HG03066 (cell line): Measurements from ENCODE around the gene CFAP99.

Experiments used
- ATAC-seq: cut with Tn5 transposase; IDR thresholded peaks from one replicate; pipeline ENCODE4 v1.9.1; 2021; ENCODE audit warnings: low read depth; ENCODE audit not compliant: unreplicated experiment

The CFAP99 gene

DNA sequence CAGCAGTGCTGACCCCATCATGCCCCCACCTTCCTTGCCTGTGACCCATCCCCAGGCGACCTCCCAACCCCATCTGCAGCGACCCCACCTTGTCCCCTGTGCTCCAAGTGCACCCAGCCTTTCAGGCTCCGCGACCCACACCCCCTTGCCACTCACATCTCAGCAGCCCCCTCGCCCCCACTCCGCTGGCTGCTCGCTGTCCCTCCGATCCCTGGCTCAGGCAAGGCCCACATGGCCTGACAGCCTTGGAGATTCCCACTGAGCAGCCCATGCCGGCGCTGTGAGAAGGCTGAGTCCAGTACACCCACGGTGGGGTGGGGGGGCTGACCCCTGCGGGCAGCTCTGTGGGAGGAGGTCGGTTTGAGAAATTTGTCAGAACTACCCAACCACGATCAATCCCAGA, 9.4 kb upstream of the CFAP99 start:
- ATAC-seq: no peak

DNA sequence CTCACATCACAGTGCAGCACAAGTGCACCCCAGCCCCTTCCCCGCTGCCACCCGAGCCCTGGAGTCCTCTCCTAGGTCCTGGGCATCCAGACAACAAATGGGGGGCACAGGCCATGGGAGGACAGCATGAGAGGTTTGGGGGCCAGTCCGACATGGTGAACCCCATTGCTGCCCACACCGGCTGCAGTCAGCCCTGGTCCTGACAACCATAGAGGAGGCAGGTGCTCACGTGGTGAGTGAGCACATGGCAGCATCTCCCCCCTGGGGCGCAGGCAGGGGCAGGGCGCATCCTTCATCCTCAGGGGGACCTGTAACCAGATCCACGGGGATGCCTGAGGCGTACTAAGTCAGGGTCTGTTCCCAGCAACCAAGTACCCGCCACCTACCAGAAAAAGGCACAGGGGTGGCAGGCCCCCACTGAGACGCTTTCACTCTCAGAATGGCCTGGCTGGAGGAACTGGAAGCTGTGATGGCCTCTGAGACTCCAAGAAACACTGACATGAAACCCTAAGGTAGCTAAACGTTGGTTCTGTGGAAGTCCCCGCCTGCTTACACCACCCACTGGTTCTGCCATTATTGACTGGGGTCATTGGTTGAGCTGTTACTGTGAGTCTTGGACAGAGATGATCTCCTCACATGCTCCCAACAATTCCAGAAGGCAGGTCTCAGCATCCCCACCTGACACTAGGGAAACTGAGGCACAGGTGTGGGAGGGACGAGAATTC, 6.8 kb upstream of the CFAP99 start:
- no peak for ATAC-seq

DNA sequence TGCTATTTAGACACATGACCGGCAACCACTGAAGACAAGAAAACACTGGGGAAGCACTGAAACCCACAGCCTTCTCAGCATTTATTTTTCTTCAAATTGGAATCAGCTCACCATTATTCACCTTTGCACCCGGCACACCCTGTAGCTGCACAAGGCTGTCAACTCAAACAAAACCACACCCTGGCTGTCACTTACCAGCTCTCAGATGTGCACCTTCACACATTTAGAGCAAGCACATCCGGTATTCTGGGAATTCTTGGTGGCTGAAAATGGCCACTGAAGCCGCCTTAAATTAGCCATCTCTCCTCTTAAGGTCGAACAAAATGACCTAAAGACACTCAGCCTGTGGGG, 6.2 kb upstream of the CFAP99 start:
- peak; percentile 38 for ATAC-seq

DNA sequence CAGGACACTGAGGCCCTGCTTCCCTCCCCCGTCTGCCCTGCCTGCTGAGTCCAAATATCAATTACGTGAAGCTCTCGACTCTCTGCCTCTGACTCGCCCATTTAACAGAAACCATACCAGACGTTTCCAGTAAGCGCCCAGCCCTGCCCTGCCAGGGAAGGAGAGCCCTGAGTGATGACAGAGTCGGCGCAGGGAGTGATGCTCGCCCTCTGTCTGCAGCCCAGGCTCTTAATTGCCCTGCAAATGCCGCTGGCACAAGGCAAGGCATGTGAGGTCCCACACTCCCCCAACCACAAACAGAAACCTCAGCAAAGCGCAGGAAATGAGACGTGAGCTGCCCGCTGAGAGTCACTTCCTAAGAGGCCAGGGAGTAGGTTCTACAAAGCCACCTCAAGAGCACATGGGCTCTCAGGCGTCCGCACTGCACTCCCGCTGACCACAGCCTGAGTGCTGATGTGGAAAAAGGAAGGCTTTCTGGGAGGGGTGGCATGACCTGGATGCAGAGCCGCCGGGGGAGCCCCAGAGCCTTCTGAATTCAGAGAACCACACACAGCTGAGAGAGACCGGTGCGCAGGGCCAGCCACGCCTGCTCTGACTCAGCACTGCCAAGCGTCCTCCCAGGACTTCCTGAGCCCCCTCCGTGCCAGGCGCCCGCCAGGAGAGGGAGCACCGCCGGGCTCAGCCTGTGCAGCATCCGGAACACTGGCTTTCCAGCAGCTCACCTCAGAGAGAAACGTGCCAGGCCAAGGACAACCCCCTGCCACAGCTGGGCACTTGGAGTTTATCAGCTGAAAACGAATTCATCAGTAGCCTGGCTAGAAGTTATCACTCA, 5.7 kb upstream of the CFAP99 start:
- peak; percentile 59 for ATAC-seq

DNA sequence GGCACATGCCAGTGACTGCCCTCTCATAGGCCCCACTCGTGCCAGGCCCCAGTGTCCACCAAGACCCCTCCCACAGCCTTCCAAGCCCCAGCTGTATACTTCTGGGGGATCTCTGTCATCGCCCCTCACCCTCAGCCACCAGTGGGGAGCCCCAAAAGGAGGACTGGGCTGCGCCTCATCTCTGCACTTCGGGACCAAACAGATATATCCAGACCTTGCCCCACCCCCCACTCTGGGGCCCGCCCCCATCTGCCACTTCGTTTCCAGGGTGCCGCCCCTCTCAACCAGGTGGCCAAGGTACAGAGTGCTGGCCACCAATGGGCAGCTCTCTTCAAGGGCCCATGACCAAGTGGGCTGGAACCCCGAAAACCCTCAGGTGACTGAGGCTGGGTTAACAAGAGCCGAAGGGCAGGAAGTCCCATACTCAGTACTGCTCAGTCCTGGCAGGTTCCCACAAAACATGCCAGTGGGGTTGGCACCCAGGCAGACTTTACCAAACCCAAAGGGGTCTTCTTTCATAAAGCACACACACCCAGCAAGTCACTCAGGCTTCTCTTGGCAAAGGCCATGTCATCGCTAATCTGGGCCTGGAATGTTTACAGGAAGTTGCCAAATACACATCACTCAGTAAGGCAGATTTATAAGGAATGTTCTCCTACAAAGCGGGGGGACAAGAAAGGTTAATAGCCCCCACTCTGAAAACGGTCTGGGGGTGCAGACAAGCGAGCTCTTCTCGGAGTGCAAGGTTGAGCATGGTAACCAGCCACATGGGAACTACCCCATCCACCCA, 4.7 kb upstream of the CFAP99 start:
- ATAC-seq: no peak

DNA sequence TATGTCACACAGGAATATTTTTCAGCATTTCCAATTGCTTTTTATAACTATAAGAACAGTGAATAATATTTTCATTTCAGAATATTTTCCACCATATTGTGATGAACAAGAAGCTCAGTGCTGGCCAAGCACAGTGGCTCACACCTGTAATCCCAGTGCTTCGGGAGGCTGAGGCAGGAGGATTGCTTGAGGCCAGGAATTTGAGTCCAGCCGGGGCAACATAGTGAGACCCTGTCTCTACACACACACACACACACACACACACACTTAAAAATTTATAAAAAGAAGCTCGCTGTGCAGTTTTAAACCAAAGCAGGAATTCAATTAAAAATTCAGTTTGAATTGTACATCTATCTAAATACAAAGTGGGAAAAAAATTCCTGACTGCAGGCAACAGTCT, 3.5 kb upstream of the CFAP99 start:
- no peak for ATAC-seq

DNA sequence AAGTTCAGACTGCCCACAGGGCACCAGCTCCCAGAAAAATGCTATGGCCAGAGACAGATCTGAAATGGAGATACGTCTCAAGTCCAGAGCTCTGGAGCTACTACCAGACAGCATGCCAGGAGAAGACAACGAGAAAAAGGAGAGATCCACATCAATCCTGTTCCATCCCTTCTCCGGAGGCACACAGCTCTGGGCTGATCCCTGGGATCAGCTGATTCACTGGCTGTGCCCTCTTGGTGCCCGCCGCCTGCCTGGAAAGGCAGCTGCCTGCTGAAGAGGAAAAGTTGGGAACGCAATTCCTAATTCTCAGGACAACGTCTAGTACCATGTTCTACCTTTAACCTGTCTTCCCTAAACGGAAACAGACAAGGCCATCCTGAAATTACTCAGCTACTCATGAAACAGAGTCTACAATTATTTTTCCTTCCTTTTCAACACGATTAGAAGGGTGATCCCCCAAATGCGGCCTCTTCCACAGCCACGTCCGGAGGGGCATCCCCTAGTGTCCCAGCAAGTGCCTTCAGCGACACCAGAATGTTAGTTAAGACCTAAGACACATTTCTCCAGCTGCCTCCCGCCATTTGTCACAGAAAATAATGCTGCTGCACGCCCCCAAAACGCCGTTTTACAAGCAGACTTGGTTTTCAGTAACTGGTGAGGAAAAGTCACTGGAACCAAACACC, 2.7 kb upstream of the CFAP99 start:
- ATAC-seq: no peak

DNA sequence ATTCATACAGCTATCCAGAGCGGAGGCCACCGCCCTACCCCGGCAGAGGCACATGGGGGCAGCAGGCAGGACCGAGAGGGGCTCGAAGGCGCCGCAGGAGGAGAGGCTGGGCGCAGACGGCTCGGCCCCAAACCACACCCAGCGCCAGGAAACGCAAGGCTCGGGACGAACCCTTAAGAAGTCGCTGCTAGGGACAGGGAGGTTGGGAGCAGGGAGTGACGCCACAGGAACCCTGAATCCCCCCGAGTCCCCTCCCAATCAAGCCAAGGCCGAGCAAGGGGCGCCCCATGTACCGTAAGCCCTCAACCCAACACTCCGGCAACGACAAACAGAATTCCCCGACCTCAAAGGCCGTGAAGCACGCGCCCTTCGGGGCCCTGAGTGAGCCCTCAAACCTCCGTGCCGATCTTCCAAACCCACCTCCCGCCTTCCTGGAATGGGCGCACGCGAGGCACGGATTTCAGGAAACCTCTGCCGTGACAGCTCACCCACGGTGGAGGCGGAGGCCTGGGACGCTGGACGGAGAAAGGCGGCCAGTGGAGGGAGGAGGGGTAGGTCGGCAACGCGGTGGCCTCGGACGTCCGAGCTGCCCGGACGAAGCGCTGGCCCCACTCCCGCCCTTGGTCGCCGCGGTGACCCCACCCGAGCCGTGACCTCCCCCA, 2.1 kb upstream of the CFAP99 start:
- no peak for ATAC-seq

DNA sequence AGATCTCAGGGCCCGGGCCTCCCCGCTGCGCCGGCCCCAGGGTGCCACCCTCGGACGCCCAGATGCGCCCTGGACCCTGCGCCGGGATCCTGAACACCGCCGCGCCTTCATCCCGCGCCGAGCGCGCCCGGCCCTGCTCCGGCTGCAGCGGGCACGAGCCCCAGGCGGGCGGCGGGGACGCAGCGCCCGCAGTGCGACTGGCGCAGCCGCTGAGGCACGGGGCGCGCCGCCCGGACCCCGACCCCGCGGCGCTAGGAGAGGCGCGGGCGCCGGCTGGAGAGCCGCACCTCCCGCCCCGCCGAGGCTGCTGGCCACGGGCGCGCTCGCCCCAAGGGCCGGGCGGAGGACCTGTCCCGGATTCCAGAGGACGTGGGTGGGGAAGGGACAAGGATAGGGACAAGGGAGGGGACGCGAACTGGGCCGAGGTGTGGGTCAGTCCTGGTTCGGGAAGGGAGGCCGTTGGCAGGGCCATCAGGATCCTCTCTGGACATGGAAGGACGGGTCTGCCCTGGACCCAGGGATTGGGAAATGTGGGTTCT, 1.5 kb upstream of the CFAP99 start:
- no peak for ATAC-seq

DNA sequence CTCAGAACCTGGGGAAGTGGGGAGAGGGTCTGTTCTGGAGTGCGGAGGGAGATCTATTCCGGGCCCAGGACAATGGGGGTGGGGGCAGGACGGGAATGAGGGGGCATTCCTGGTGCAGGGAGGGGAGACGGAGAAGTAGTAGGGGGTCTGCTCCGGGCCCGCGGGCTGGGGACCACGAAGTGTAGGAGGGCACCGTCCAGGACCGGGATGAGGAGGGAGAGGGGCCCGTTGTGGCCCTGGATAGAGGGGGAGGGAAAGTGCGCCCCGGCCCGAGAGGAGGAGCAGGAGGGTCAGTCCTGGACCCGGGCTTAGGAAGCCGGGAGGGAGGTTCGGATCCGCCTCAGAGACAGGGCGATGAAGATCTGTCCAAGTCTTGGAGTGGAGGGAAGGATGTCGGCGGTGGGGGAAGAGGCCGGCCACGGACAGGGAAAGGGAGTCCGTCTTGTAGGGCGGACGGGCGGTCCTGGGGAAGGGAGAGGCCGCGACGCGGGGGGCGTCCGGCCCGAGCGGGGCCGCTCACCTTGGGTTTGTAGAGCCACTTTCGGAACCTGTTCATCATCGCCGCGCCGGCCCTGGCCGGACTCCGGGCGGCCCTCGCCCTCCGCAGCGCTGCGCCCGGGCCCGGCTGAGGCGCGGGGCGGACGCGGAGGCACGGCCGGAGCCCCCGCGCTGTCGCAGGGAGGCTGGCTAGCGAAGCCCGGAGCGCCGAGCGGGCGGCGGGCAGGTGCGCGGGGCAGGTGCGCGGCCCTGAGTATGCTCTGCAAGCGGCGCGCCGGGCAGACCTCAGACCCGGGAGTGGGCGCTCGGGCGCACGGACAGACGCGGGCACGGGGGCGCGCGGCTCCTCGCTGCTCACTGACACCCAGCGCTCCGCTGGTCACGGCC, 748 bp upstream of the CFAP99 start, which contains the start of gene ZFYVE28:
ZFYVE28 (minus strand) TSS at position 881 of the 885 bp plus-strand sequence; CDS start at position 559, 322 bp downstream.
- ATAC-seq: peak; percentile 27

DNA sequence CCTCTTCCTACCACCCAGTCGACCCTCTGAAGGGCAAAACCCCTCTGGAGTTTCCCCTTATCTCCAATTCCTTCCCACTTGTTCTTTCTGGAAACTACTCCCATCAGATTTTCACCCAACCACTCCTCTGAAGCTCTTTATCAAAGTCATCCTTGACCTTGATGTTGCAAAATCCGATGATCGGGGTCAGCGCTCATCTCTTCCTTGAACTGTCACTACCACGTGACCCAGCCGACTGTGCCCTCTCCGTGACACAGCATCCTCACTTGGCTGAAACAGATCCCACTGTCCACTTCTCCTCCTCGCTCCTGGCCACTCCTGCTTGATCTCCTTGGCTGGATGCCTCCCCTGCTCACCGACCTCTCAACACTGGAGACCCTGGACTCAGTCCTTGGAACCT, 1.1 kb downstream of the CFAP99 start:
- no peak for ATAC-seq

DNA sequence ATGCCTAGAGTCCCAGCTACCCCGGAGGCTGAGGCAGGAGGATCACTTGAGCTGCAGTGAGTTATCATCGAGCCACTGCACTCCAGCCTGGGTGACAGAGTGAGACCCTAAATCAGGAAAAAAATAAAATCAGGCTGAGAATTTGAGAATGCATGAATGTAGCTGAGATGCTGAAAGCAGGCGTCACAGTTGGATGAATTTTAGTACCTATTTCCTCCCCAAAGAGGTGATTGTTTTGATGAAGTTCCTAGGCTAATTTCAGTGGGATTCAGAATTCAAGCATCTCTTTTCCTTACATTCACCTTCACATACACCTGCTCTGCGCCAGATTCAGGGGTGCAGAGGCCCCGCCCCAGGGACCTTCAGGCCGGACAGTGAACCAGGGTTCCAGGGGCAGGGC, 3.2 kb downstream of the CFAP99 start:
- ATAC-seq: no peak

DNA sequence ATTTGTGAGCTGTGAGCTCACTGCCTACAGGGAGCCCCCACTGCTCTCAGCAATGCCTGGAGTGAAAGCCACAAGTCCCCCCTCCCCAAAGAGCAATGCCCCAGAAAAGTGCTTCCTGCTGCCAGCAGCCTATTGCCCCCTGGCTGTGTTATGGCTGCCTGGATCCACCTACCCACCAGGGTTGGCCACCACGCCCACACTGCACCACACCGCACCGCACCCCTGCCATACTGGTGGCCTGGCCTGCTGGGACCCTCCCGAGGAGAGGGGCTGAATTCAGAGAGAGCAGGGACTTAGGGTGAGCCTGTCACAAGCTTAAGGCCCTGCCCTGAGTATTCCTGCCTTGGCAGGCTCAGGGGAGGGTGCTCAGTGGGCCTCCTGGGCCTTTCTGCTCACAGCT, 4.3 kb downstream of the CFAP99 start:
- no peak for ATAC-seq

DNA sequence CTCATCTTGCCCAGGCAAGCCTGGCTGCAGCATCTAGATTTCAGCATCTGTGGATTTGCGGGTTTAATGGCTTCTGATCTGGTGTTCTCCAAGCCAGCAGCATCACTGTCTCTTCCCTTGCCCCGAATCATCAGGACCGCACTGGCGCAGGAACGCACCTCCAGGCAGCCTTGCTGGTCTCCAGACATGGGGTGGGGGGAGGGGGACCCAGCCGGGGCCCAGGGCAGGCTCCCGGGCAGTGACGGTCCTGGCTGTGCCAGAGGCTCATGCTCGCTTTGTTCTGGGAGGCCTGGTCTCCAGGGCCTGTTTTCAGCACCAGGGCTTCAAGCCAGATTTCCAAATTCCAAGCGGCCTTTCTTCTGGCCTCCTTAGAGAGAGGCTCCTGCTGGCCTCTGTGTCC, 4.9 kb downstream of the CFAP99 start:
- ATAC-seq: no peak

DNA sequence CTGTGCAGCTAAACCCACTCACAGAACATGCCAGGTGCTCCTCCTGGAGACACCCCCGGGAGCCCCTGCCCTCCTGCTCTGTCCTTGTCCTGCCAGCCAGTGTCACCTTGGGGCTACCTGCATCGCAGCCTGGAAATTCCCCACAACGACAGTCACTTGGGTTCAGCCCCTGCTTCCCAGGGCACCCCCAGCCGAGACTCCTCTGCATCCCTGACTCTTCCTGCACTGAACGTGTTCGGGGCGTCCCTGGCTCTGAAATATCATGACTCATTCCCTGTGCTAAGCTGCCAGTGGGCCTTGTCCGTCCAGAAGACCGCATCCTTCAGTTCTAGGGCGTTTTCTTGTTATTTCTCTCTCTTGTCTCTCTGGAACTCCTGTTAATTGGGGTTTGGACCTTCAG, 5.8 kb downstream of the CFAP99 start:
- ATAC-seq: no peak

DNA sequence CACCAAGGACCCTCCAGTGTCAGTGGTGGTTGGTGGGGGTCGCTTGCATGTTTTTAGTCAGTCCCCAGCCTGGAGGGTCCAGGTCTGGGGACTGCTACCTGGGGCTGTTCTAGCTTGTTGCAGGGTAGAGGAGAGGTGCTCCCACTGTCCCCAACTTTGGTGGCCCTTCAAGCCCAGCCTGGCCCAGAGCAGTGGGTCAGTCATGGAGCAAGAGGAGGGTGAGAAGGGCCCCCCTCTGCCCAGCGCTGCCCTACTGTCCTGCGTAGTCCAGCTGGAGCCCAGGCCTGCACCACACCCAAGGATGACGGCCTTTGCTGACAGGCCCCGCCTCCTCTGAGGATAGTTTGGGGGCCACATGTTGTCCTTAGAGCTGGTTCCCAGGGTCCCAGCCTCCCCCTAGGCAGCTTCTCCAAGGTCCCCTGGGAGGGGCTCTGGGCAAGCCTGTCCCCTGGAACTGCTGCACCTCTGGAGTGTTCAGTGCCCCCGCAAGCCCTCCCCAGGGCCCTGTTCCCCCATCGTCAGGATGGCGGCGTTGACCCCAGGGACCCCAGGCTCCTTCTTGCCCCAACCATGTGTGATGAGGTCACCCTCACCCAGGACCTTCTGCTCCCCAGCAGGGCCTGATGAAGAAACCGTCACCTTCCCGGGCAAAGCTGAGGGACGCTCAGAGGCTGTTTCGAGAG, 6.8 kb downstream of the CFAP99 start:
- ATAC-seq: no peak

DNA sequence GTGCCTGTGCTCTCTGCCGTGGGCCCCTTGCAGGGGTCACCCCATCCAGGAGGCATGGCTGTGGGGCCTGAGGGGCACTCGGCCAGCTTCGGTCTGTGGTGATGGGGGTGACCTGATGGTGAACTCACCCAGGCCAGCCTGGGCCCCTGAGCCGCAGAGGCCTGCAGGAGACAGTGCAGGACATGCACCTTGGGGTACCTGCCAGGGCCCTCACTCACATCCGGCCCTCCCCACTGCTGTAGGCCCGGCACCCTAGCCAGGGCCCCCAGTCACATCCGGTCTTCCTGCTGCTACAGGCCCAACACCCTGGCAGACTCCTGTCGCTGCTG, 7.3 kb downstream of the CFAP99 start:
- ATAC-seq: no peak

DNA sequence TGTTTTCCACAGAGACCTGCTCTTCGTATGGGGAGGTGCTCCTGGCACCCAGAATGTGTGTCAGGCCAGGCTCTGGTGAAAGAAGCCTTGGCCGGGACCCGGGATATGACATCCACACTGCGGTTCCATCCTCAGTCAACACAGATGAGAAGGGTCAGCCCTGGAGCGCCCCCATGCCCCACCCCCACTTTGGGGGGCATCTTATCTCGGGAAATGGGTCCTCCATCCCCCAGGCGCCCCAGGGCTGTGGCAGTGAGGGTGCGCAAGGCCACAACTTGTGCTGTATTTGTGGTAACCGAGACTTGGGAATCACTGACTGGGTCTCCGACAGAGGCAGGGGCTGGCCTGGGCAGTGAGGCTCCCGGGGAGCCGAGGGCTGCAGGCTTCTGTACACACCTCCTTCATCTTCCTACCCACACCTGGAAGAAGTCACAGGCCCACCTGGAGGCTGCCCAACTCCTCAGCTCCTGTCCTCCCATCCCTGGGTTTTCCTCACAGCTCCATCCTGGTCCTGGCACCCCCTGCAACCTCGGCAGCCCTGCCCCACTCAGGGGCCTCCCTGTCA, 8.0 kb downstream of the CFAP99 start:
- ATAC-seq: no peak
